ENCODE data around the gene NTRK3. TPM values are rescaled to one million over a fixed set of nuclear protein-coding genes. Genes with fewer than 3 reads are reported as not detected.

Gene NTRK3
- total and polyA plus RNA-seq, 8 donors = 4.1 to 9.8 (median 7.4) TPM

- Histone ChIP-seq H3K9me3 (no peaks in the 10 kb centered on the region), H3K36me3 (no peaks in the 10 kb centered on the region), H3K27ac (no peak overlapping the region), H3K4me1 (no peaks in the 10 kb centered on the region), H3K4me3 (no peak overlapping the region), H3K27me3 (no peaks in the 10 kb centered on the region)
- no peak for TF ChIP-seq CTCF (IDR thresholded peaks at IDR 0.05)
- intact Hi-C loops (cut with DNase I) = no loop called here
- ATAC-seq (no peak), DNase-seq (no peak)
Measured at GRCh38 chr15:87919064-87919463, 337.5 kb downstream of the NTRK3 start.

- H3K4me3 ChIP-seq = no peak overlapping the region
- no peak for TF ChIP-seq CTCF (IDR thresholded peaks at IDR 0.05)
- intact Hi-C loops (cut with DNase I) = no loop called here
Measured at GRCh38 chr15:87917480-87917879, 339.1 kb downstream of the NTRK3 start.

GRCh38 chr15:87916208-87916607, 340.3 kb downstream of the NTRK3 start:
- Histone ChIP-seq H3K9me3 (no peaks in the 10 kb centered on the region), H3K4me1 (no peaks in the 10 kb centered on the region), H3K27me3 (no peaks in the 10 kb centered on the region), H3K27ac (no peak overlapping the region), H3K36me3 (no peaks in the 10 kb centered on the region), H3K4me3 (no peak overlapping the region)
- TF ChIP-seq CTCF (IDR thresholded peaks at IDR 0.05) = no peak
- ATAC-seq = no peak
- no peak for DNase-seq
- intact Hi-C loops (cut with DNase I) = no loop called here

More at GRCh38 chr15:87917480-87917879, 339.1 kb downstream of the NTRK3 start:
- Histone ChIP-seq H3K27ac (no peak overlapping the region), H3K4me1 (no peaks in the 10 kb centered on the region), H3K27me3 (no peaks in the 10 kb centered on the region), H3K9me3 (no peaks in the 10 kb centered on the region), H3K36me3 (no peaks in the 10 kb centered on the region)
- ATAC-seq = no peak
- DNase-seq = no peak

GRCh38 chr15:87910301-87910700, 346.2 kb downstream of the NTRK3 start:
- Histone ChIP-seq H3K27ac (no peak overlapping the region), H3K4me1 (no peaks in the 10 kb centered on the region), H3K36me3 (no peaks in the 10 kb centered on the region), H3K9me3 (no peaks in the 10 kb centered on the region), H3K4me3 (no peak overlapping the region), H3K27me3 (peaks cover 0 to 6% of the 10 kb centered on the region in 2 donors)
- ATAC-seq = no peak
- DNase-seq = no peak
- intact Hi-C loops (cut with DNase I) = no loop called here
- no peak for TF ChIP-seq CTCF (IDR thresholded peaks at IDR 0.05)

GRCh38 chr15:87907676-87908446, 348.7 kb downstream of the NTRK3 start:
- no peak overlapping the region for H3K27ac ChIP-seq
- no peak overlapping the region for H3K4me3 ChIP-seq
- peaks cover 0 to 6% of the 10 kb centered on the region in 2 donors for H3K27me3 ChIP-seq
- H3K9me3 ChIP-seq = no peaks in the 10 kb centered on the region
- TF ChIP-seq CTCF (IDR thresholded peaks at IDR 0.05) = no peak
- intact Hi-C loops (cut with DNase I) = no loop called here
- no peak for ATAC-seq
- no peaks in the 10 kb centered on the region for H3K4me1 ChIP-seq
- no peaks in the 10 kb centered on the region for H3K36me3 ChIP-seq
- no peak for DNase-seq
